GM12892 (cell line): ENCODE results near the gene POGZ.

ENCODE experiments used
- POLR2AphosphoS5 ChIP-seq: IDR thresholded peaks from 2 replicates; pipeline ENCODE4 v1.6.1; 2011; ENCODE audit warnings: low read depth, low read length, control low read depth
- TAF1 ChIP-seq: IDR thresholded peaks from 2 replicates; pipeline ENCODE4 v1.6.1; 2011; ENCODE audit warnings: low read depth, mild to moderate bottlenecking, control low read depth, low read length, borderline replicate concordance

DNA sequence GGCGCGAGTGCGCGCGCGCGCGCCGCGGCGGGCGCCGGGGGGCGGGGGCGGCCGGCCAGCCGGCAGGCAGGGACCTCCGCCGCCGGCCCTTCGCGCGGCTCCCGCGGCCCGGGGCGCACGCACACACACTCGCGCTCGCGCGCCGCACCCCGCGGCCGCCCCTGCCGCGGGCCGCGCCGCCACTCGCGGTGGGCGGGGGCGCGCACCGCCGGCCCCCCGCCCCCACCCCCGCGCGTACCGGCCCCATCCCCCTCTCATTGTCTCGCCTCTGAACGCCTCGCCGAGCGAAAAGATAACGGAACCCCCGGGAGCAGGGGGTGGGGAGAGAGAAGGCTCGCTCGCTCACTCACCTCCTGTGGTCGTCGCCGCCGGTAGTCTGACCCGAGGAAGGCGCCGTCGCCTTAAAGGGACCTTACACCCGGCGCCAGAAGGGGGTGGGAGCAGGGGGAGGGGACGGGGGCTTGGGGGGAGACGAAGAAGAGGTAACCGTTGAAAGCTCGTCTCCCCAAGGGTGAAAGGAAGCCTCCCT is 428 bp downstream of the POGZ start:
- TF ChIP-seq TAF1 = no peak
- TF ChIP-seq POLR2AphosphoS5 = peak; percentile 39; the same call in 1 of the 2 replicates
